Progenitor cell of endocrine pancreas (in vitro differentiated cells): ENCODE measurements around the gene SND1. TPM values are rescaled to one million over a fixed set of nuclear protein-coding genes. Genes with fewer than 3 reads are reported as not detected.

Experiments used
- DNase-seq: peaks from one replicate; pipeline ENCODE4 v3.0.0; 2021; ENCODE audit warnings: low spot score; ENCODE audit not compliant: unreplicated experiment
- H3K27ac Mint-ChIP-seq: 2 replicates; pipeline ENCODE4 v1.8.0; 2021; ENCODE audit warnings: mild to moderate bottlenecking, moderate library complexity, mixed read lengths
- H3K27me3 Mint-ChIP-seq: 2 replicates; pipeline ENCODE4 v1.8.0; 2021; ENCODE audit warnings: mixed read lengths
- H3K36me3 Mint-ChIP-seq: 2 replicates; pipeline ENCODE4 v1.8.0; 2022; ENCODE audit warnings: mixed read lengths; ENCODE audit not compliant: insufficient read depth
- H3K4me1 Mint-ChIP-seq: 2 replicates; pipeline ENCODE4 v1.8.0; 2021; ENCODE audit warnings: low read depth, mixed read lengths
- H3K4me3 Mint-ChIP-seq: 2 replicates; pipeline ENCODE4 v1.8.0; 2021; ENCODE audit warnings: low read depth, mild to moderate bottlenecking, moderate library complexity, mixed read lengths
- H3K9me3 Mint-ChIP-seq: 2 replicates; pipeline ENCODE4 v1.8.0; 2021; ENCODE audit warnings: low read depth, mixed read lengths
- CTCF ChIP-seq: fragments of 200-600 bp; sonication (generic); IDR thresholded peaks from one replicate; pipeline ENCODE4 v1.5.0; 2021; ENCODE audit warnings: antibody characterized with exemption, mild to moderate bottlenecking; ENCODE audit not compliant: unreplicated experiment
- total RNA-seq: library from RNA; stranded (reverse); gene quantifications from 2 replicates; pipeline ENCODE4 v1.2.1, GENCODE V29; 2021

The SND1 gene
- total RNA-seq, 1 donor from 2014 or later = 213 TPM

GRCh38 chr7:128022631-128023532 lies 370.9 kb downstream of the SND1 start:
- Mint-ChIP-seq H3K4me3 (no peak overlapping the region), H3K4me1 (peaks cover 9% of the 10 kb centered on the region), H3K36me3 (peaks cover 14% of the 10 kb centered on the region), H3K9me3 (no peaks in the 10 kb centered on the region), H3K27me3 (no peaks in the 10 kb centered on the region), H3K27ac (no peak overlapping the region)
- TF ChIP-seq CTCF = no peak
- DNase-seq = no peak

GRCh38 chr7:128024151-128024550 lies 372.2 kb downstream of the SND1 start:
- no peak overlapping the region for H3K27ac Mint-ChIP-seq
- DNase-seq = no peak
- no peaks in the 10 kb centered on the region for H3K27me3 Mint-ChIP-seq
- H3K9me3 Mint-ChIP-seq = no peaks in the 10 kb centered on the region
- peaks cover 15% of the 10 kb centered on the region for H3K4me1 Mint-ChIP-seq
- TF ChIP-seq CTCF = no peak
- H3K4me3 Mint-ChIP-seq = no peak overlapping the region
- H3K36me3 Mint-ChIP-seq = peaks cover 19% of the 10 kb centered on the region

GRCh38 chr7:128025380-128025779 lies 373.4 kb downstream of the SND1 start:
- TF ChIP-seq CTCF = no peak
- H3K27ac Mint-ChIP-seq = no peak overlapping the region
- DNase-seq = no peak
- no peaks in the 10 kb centered on the region for H3K27me3 Mint-ChIP-seq
- H3K36me3 Mint-ChIP-seq = peaks cover 20% of the 10 kb centered on the region
- no peak overlapping the region for H3K4me3 Mint-ChIP-seq
- H3K9me3 Mint-ChIP-seq = no peaks in the 10 kb centered on the region
- H3K4me1 Mint-ChIP-seq = peaks cover 18% of the 10 kb centered on the region

GRCh38 chr7:128025819-128026218 lies 373.8 kb downstream of the SND1 start:
- Mint-ChIP-seq H3K27me3 (no peaks in the 10 kb centered on the region), H3K4me3 (no peak overlapping the region), H3K4me1 (peaks cover 20% of the 10 kb centered on the region), H3K36me3 (peaks cover 19% of the 10 kb centered on the region), H3K9me3 (no peaks in the 10 kb centered on the region), H3K27ac (peak overlapping the region; percentile 19)
- no peak for TF ChIP-seq CTCF
- no peak for DNase-seq

- no peak overlapping the region for H3K4me3 Mint-ChIP-seq
- DNase-seq = no peak
- H3K27me3 Mint-ChIP-seq = no peaks in the 10 kb centered on the region
- H3K27ac Mint-ChIP-seq = no peak overlapping the region
- no peak for TF ChIP-seq CTCF
- H3K4me1 Mint-ChIP-seq = peaks cover 20% of the 10 kb centered on the region
- no peaks in the 10 kb centered on the region for H3K9me3 Mint-ChIP-seq
- H3K36me3 Mint-ChIP-seq = peaks cover 12% of the 10 kb centered on the region
Measured at GRCh38 chr7:128026551-128026950, 374.6 kb downstream of the SND1 start.
